ENCODE results near the gene TCF12. TPM values are rescaled to one million over a fixed set of nuclear protein-coding genes. Genes with fewer than 3 reads are reported as not detected.

TCF12 gene
- total and polyA plus RNA-seq, 2 of the 8 experiments (the other 6 are each of a cell fraction or from before 2014, with no cell fraction given), result 85.8 to 101 TPM

DNA sequence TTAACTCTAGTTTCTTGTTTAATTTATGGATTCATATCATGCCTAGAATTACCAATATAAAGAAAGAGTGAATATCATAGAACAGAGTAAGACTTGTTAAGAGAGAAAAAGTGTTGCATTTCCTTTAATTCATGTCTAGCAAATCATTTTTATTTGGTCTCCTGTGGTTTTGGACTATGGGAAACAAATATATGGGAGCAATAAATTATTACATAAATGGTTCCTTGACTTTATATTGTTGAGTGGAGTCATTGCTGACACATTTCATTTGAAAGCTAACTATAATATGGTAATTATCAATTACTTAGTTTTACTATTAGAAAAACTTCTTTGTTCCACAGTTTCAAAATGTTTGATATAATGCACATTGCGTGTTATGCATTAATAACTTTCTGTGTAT, 313.1 kb downstream of the TCF12 start:
- H2AK5ac ChIP-seq (ENCODE audit: low read depth, low read length), result no peak overlapping the region
- no peak overlapping the region for H2BK120ac ChIP-seq (replicated peaks; ENCODE audit: low read depth, low read length)
- H3K4ac ChIP-seq (replicated peaks; ENCODE audit: insufficient read length, low read depth, low read length), result no peak overlapping the region
- no peak overlapping the region for H4K8ac ChIP-seq (ENCODE audit: extremely low read depth, insufficient read depth, low read length)
- H3K9ac ChIP-seq (replicated peaks in 1 of 4; ENCODE audit: extremely low read depth in 1 of 4, low read depth in 3 of 4, low read length in 3 of 4), result no peak overlapping the region
- H3K14ac ChIP-seq (ENCODE audit: insufficient read length), result no peak overlapping the region
- no peak overlapping the region for H2BK5ac ChIP-seq (ENCODE audit: low read depth, low read length)
- CTCF ChIA-PET (ENCODE audit: partially characterized antibody), result interaction anchor here (1.5 to 2.3 kb wide), 2 partner anchors 18 to 296 kb away, joined by 3 to 6 read pairs; no protein-coding TSS in a partner anchor
- H3K27ac ChIP-seq (ENCODE audit: low read depth, low read length), result no peak overlapping the region
- no peak overlapping the region for H4K91ac ChIP-seq (replicated peaks; ENCODE audit: insufficient read length, low read length)
- 95% methylated on average over 1 of the region's 1 CpG; no CpG with 5 or more reads in 1 of the 2 experiments for WGBS, 2 experiments (ENCODE audit: extremely low coverage in 1 of 2, insufficient coverage in 1 of 2, insufficient read length in 1 of 2, insufficient replicate concordance in 2 of 2, low coverage in 1 of 2, low lambda C conversion rate in 2 of 2, missing lambda C conversion rate in 1 of 2)
- H3K9me3 ChIP-seq (ENCODE audit: insufficient read depth in 2 of 2, low read depth in 1 of 2, low read length in 1 of 2), result no peaks in the 10 kb centered on the region
- H3K18ac ChIP-seq (ENCODE audit: extremely low read depth, low read length), result no peak overlapping the region
- FAIRE-seq (no peak), DNase-seq (ENCODE audit: low read depth in 1 of 2, low spot score in 2 of 2) (no peak)
- peaks cover 0 to 8% (median 2%) of the 10 kb centered on the region in 4 experiments; a peak in 3 of 7 replicates for H3K4me1 ChIP-seq (replicated peaks in 1 of 4; ENCODE audit: control insufficient read depth in 3 of 4, insufficient read depth in 4 of 4, low read length in 3 of 4)
- H3K79me1 ChIP-seq (ENCODE audit: low read depth, low read length), result no peaks in the 10 kb centered on the region
- no peak overlapping the region for H2AFZ ChIP-seq (ENCODE audit: low read length)
- no peak overlapping the region for H3K23ac ChIP-seq (ENCODE audit: insufficient read length)
- H3K56ac ChIP-seq (replicated peaks; ENCODE audit: insufficient read length, low read depth, low read length), result no peak overlapping the region
- H3K4me3 ChIP-seq (ENCODE audit: extremely low read depth in 1 of 4, insufficient read depth in 2 of 4, low read depth in 3 of 4, low read length in 4 of 4), result no peak overlapping the region
- no peak overlapping the region for H3K4me2 ChIP-seq (ENCODE audit: insufficient read depth in 1 of 2, low read depth in 2 of 2, low read length in 2 of 2)
- no peak overlapping the region for H2BK15ac ChIP-seq (ENCODE audit: low read length)
- H3K36me3 ChIP-seq (ENCODE audit: control insufficient read depth in 2 of 4, insufficient read depth in 4 of 4, low read length in 3 of 4), result peaks cover 2 to 24% (median 13%) of the 10 kb centered on the region in 4 experiments; a peak in 6 of 8 replicates
- H3K23me2 ChIP-seq (ENCODE audit: low read depth, low read length), result no peaks in the 10 kb centered on the region
- H2BK20ac ChIP-seq (ENCODE audit: low read length), result no peak overlapping the region
- H2BK12ac ChIP-seq (ENCODE audit: low read depth, low read length), result no peak overlapping the region
- no peak overlapping the region for H4K5ac ChIP-seq (ENCODE audit: insufficient read length, low read depth, low read length)
- no peaks in the 10 kb centered on the region for H3K27me3 ChIP-seq (replicated peaks in 1 of 4; ENCODE audit: control insufficient read depth in 3 of 4, extremely low read depth in 1 of 4, insufficient read depth in 3 of 4, low read length in 3 of 4)
- H3K79me2 ChIP-seq (ENCODE audit: control insufficient read depth in 1 of 2, insufficient read depth in 2 of 2, low read length in 2 of 2), result peaks cover 0 to 22% of the 10 kb centered on the region in 2 experiments; a peak in 2 of 4 replicates
- POLR2A ChIA-PET (ENCODE audit: partially characterized antibody), result interaction anchor here (1.3 to 2.0 kb wide), 2 partner anchors 8 to 10 kb away, joined by 3 to 4 read pairs; no protein-coding TSS in a partner anchor
- peaks cover 0 to 3% of the 10 kb centered on the region in 2 experiments for H4K20me1 ChIP-seq (replicated peaks in 1 of 2; ENCODE audit: control insufficient read depth in 1 of 2, insufficient read depth in 2 of 2, low read length in 2 of 2)
- no peak for TF ChIP-seq TCF12 (IDR thresholded peaks at IDR 0.05; ENCODE audit: low read depth, low read length)
- TF ChIP-seq TEAD4 (IDR thresholded peaks at IDR 0.05; ENCODE audit: low read depth, low read length), result no peak
- TF ChIP-seq YY1 (IDR thresholded peaks at IDR 0.05; ENCODE audit: low read depth, low read length), result no peak
- no peak for TF ChIP-seq TAF7 (optimal IDR thresholded peaks at IDR 0.05; ENCODE audit: borderline replicate concordance, low read depth, low read length)
- no peak for TF ChIP-seq TAF1 (IDR thresholded peaks at IDR 0.05; ENCODE audit: low read depth, low read length)
- no peak for TF ChIP-seq SIX5 (IDR thresholded peaks at IDR 0.05; ENCODE audit: low read depth, low read length)
- no peak for TF ChIP-seq RXRA (IDR thresholded peaks at IDR 0.05; ENCODE audit: insufficient read depth, low read depth, low read length)
- TF ChIP-seq CTBP2 (IDR thresholded peaks at IDR 0.05; ENCODE audit: borderline replicate concordance, insufficient read depth, insufficient read length, low read length), result no peak
- TF ChIP-seq ZNF274 (IDR thresholded peaks at IDR 0.05; ENCODE audit: borderline replicate concordance, extremely low read depth, low read length), result no peak
- TF ChIP-seq POU5F1 (IDR thresholded peaks at IDR 0.05; ENCODE audit: low read depth, low read length), result no peak
- TF ChIP-seq SP1 (IDR thresholded peaks at IDR 0.05; ENCODE audit: low read depth, low read length), result no peak
- TF ChIP-seq SIRT6 (IDR thresholded peaks at IDR 0.05; ENCODE audit: low read length), result no peak
- no peak for TF ChIP-seq KDM1A (IDR thresholded peaks at IDR 0.05; ENCODE audit: borderline replicate concordance, low read length)
- no peak for TF ChIP-seq SAP30 (IDR thresholded peaks at IDR 0.05; ENCODE audit: insufficient read depth, insufficient replicate concordance, low read length)
- TF ChIP-seq ASH2L (IDR thresholded peaks at IDR 0.05; ENCODE audit: low read length), result no peak
- TF ChIP-seq CREB1 (IDR thresholded peaks at IDR 0.05), result no peak
